ENCODE data around the gene AREL1. TPM values are rescaled to one million over a fixed set of nuclear protein-coding genes. Genes with fewer than 3 reads are reported as not detected.

AREL1 gene
- total RNA-seq, 2 experiments from 2014 or later, result 30.6 to 35.9 TPM

DNA sequence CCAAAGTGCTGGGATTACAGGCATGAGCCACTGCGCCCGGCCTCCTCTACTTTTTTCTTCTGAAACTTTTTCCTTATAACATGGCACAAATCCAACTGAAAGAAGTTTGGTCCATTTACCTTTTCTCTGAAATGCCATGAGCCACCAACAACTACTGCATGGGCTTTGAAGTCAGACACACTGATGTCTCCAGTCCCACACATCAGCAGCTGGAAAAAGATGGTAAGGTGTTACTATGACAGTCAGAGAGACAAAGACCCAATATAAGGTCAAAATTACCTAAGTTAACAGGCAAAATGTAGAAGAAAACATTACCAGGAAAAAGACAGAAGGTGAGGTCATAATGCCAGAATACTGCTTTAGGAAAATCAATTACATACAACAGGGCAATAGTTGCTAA, 48.2 kb downstream of the AREL1 start:
- ChIA-PET POLR2A (no interaction called here), CTCF (interaction anchor here (1.3 kb wide), 1 partner anchor 56 kb away, joined by 5 read pairs; no protein-coding TSS in a partner anchor)
- ATAC-seq (ENCODE audit: poor library complexity) (no peak), DNase-seq (no peak)
- Mint-ChIP-seq H3K4me1 (ENCODE audit: low read depth) (no peaks in the 10 kb centered on the region), H3K9me3 (no peaks in the 10 kb centered on the region), H3K27me3 (no peaks in the 10 kb centered on the region), H3K27ac (no peak overlapping the region), H3K36me3 (ENCODE audit: low read depth) (peaks cover 95% of the 10 kb centered on the region), H3K4me3 (no peak overlapping the region)
- Histone ChIP-seq H3K36me3 (ENCODE audit: insufficient read depth, low read length) (peaks cover 74% of the 10 kb centered on the region), H3K27ac (ENCODE audit: low read depth in 1 of 2, low read length in 2 of 2) (no peak overlapping the region), H3K9me3 (ENCODE audit: control insufficient read depth in 1 of 2, insufficient read depth in 1 of 2, low read length in 2 of 2) (no peaks in the 10 kb centered on the region), H3K4me3 (ENCODE audit: low read length) (no peak overlapping the region), H3K4me1 (ENCODE audit: insufficient read depth, low read length) (no peaks in the 10 kb centered on the region), H3K27me3 (ENCODE audit: control insufficient read depth in 1 of 2, insufficient read depth in 2 of 2, low read length in 2 of 2) (no peaks in the 10 kb centered on the region)
- TF ChIP-seq, protein P1, sequence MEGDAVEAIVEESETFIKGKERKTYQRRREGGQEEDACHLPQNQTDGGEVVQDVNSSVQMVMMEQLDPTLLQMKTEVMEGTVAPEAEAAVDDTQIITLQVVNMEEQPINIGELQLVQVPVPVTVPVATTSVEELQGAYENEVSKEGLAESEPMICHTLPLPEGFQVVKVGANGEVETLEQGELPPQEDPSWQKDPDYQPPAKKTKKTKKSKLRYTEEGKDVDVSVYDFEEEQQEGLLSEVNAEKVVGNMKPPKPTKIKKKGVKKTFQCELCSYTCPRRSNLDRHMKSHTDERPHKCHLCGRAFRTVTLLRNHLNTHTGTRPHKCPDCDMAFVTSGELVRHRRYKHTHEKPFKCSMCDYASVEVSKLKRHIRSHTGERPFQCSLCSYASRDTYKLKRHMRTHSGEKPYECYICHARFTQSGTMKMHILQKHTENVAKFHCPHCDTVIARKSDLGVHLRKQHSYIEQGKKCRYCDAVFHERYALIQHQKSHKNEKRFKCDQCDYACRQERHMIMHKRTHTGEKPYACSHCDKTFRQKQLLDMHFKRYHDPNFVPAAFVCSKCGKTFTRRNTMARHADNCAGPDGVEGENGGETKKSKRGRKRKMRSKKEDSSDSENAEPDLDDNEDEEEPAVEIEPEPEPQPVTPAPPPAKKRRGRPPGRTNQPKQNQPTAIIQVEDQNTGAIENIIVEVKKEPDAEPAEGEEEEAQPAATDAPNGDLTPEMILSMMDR (IDR thresholded peaks at IDR 0.05), result no peak
- intact Hi-C loops (cut with DNase I, micrococcal nuclease), result no loop called here

DNA sequence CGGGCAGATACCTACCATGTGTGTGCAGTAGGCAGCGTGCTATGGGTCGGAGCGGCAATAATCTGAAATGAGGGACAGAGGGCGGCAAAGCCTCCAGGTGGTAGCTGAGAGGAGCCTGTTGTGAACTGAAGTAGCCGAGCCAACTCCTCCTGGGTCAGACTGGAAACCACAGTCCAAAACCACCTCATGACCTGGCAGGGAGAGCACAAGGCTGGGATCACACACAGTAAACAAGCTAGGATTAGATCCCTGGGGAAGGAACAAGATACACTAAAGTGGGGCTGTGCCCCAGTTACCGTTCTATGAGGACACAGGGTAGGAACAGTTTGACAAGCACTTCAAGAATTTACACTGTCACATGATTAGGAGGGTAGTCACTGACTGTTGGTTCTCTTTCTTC, 49.0 kb downstream of the AREL1 start:
- no peaks in the 10 kb centered on the region for H3K4me1 Mint-ChIP-seq (ENCODE audit: low read depth)
- no peaks in the 10 kb centered on the region for H3K27me3 Mint-ChIP-seq
- H3K36me3 Mint-ChIP-seq (ENCODE audit: low read depth), result peaks cover 92% of the 10 kb centered on the region
- H3K4me1 ChIP-seq (ENCODE audit: insufficient read depth, low read length), result no peaks in the 10 kb centered on the region
- no peak overlapping the region for H3K27ac Mint-ChIP-seq
- ChIA-PET POLR2A (no interaction called here), CTCF (no interaction called here)
- no peak overlapping the region for H3K4me3 Mint-ChIP-seq
- H3K27ac ChIP-seq (ENCODE audit: low read depth in 1 of 2, low read length in 2 of 2), result no peak overlapping the region
- H3K9me3 Mint-ChIP-seq, result no peaks in the 10 kb centered on the region
- TF ChIP-seq, protein P1 (IDR thresholded peaks at IDR 0.05), result no peak
- no peaks in the 10 kb centered on the region for H3K27me3 ChIP-seq (ENCODE audit: control insufficient read depth in 1 of 2, insufficient read depth in 2 of 2, low read length in 2 of 2)
- ATAC-seq (ENCODE audit: poor library complexity) (no peak), DNase-seq (no peak)
- no peak overlapping the region for H3K4me3 ChIP-seq (ENCODE audit: low read length)
- H3K9me3 ChIP-seq (ENCODE audit: control insufficient read depth in 1 of 2, insufficient read depth in 1 of 2, low read length in 2 of 2), result no peaks in the 10 kb centered on the region
- intact Hi-C loops (cut with DNase I, micrococcal nuclease), result no loop called here
- peaks cover 65% of the 10 kb centered on the region for H3K36me3 ChIP-seq (ENCODE audit: insufficient read depth, low read length)

DNA sequence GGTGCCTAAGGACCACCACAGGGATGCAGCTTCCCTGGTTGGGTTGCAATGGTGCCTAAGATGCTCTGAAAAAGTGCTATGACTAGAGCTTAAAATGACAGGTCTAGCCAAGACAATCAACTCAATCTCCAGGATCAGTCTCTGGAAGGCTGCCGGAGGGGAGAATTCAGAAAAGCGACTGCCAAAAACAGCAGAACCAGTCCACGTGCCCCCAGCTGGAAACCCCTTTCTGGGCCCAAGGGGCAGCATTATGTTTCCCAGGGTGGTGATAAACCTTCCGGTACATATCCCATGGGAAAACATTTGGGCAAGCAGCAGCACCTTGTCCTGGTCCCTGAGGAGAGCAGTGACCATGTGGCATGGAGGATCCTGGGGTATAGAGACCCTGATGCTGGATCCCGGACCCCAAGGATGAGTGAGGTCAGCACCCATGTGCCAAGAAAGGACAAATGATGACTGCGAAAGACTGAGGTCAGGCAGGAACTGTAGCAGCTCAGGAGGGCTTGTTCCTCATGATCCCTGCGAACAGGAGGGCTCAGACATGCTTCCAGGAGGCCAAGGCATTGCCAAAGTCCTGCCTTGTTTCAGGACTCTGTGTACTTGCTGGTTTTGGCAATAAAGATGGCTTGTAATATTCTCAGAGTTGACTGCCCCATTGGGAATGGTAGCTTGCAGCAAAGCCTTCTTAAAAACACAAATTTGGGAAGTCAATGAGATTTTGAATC, 51.0 kb downstream of the AREL1 start:
- peaks cover 86% of the 10 kb centered on the region for H3K36me3 Mint-ChIP-seq (ENCODE audit: low read depth)
- H3K4me3 Mint-ChIP-seq, result no peak overlapping the region
- TF ChIP-seq, protein P1 (IDR thresholded peaks at IDR 0.05), result no peak
- CTCF ChIA-PET, result interaction anchor here (1.0 kb wide), 1 partner anchor 53 kb away, joined by 4 read pairs; no protein-coding TSS in a partner anchor
- intact Hi-C loops (cut with DNase I, micrococcal nuclease), result no loop called here
- no peaks in the 10 kb centered on the region for H3K27me3 ChIP-seq (ENCODE audit: control insufficient read depth in 1 of 2, insufficient read depth in 2 of 2, low read length in 2 of 2)
- H3K9me3 ChIP-seq (ENCODE audit: control insufficient read depth in 1 of 2, insufficient read depth in 1 of 2, low read length in 2 of 2), result no peaks in the 10 kb centered on the region
- peaks cover 52% of the 10 kb centered on the region for H3K36me3 ChIP-seq (ENCODE audit: insufficient read depth, low read length)
- ATAC-seq (ENCODE audit: poor library complexity) (no peak), DNase-seq (no peak)
- H3K4me1 Mint-ChIP-seq (ENCODE audit: low read depth), result no peaks in the 10 kb centered on the region
- H3K27me3 Mint-ChIP-seq, result no peaks in the 10 kb centered on the region
- H3K9me3 Mint-ChIP-seq, result no peaks in the 10 kb centered on the region
- no peaks in the 10 kb centered on the region for H3K4me1 ChIP-seq (ENCODE audit: insufficient read depth, low read length)
- no peak overlapping the region for H3K4me3 ChIP-seq (ENCODE audit: low read length)
- no peak overlapping the region for H3K27ac ChIP-seq (ENCODE audit: low read depth in 1 of 2, low read length in 2 of 2)
- POLR2A ChIA-PET, result no interaction called here
- no peak overlapping the region for H3K27ac Mint-ChIP-seq

All from CD4-positive, alpha-beta T cell (primary cell).